HAP-1 (cell line): ENCODE data around the gene SMARCA4.

ENCODE experiments used
- DNase-seq, 2 experiments: peaks; one replicate each; pipeline ENCODE4 v3.0.0-alpha.2; 2016 to 2020; ENCODE audit warnings: low spot score in 2 of 2
- H3K27me3 ChIP-seq: fragments of 250-450 bp; sonication (Bioruptor Pico); 2 replicates; pipeline ENCODE4 v1.5.1; 2020; ENCODE audit warnings: low read depth, mild to moderate bottlenecking, moderate library complexity
- H3K36me3 ChIP-seq: fragments of 250-450 bp; sonication (Bioruptor Pico); replicated peaks from 2 replicates; pipeline ENCODE4 v1.5.1; 2020; ENCODE audit warnings: mild to moderate bottlenecking
- H3K4me1 ChIP-seq: fragments of 250-450 bp; sonication (Bioruptor Pico); 2 replicates; pipeline ENCODE4 v1.5.1; 2020; ENCODE audit warnings: mild to moderate bottlenecking
- H3K4me3 ChIP-seq: fragments of 250-450 bp; sonication (Bioruptor Pico); 2 replicates; pipeline ENCODE4 v1.5.1; 2020; ENCODE audit warnings: mild to moderate bottlenecking, moderate library complexity
- H3K9me3 ChIP-seq: fragments of 250-450 bp; sonication (Bioruptor Pico); 2 replicates; pipeline ENCODE4 v1.5.1; 2020; ENCODE audit warnings: mild to moderate bottlenecking, moderate library complexity
- in situ Hi-C: fragments of 300-500 bp; cut with MboI; formaldehyde crosslinking; loops from 3 replicates; pipeline ENCODE4 v1.14.3; 2020; ENCODE audit warnings: low sequenced_read_pairs, inconsistent platforms, mixed read lengths

SMARCA4 gene

GRCh38 chr19:11050323-11051114, 89.7 kb downstream of the SMARCA4 start:
- DNase-seq = no peak
- Histone ChIP-seq H3K9me3 (no peaks in the 10 kb centered on the region), H3K4me3 (no peak overlapping the region), H3K36me3 (peaks cover 29% of the 10 kb centered on the region), H3K27me3 (no peaks in the 10 kb centered on the region), H3K4me1 (no peaks in the 10 kb centered on the region)
- in situ Hi-C loops = no loop called here

GRCh38 chr19:11053817-11054195, 93.0 kb downstream of the SMARCA4 start:
- no peak for DNase-seq
- Histone ChIP-seq H3K36me3 (peaks cover 29% of the 10 kb centered on the region), H3K27me3 (no peaks in the 10 kb centered on the region), H3K9me3 (no peaks in the 10 kb centered on the region), H3K4me1 (no peaks in the 10 kb centered on the region), H3K4me3 (no peak overlapping the region)
- in situ Hi-C loops = no loop called here

GRCh38 chr19:11054200-11054599, 93.4 kb downstream of the SMARCA4 start:
- Histone ChIP-seq H3K36me3 (peaks cover 29% of the 10 kb centered on the region), H3K9me3 (no peaks in the 10 kb centered on the region), H3K4me3 (no peak overlapping the region), H3K27me3 (no peaks in the 10 kb centered on the region), H3K4me1 (no peaks in the 10 kb centered on the region)
- no peak for DNase-seq
- in situ Hi-C loops = no loop called here

GRCh38 chr19:11054628-11055027, 93.8 kb downstream of the SMARCA4 start:
- no peaks in the 10 kb centered on the region for H3K4me1 ChIP-seq
- H3K4me3 ChIP-seq = no peak overlapping the region
- DNase-seq = no peak
- H3K36me3 ChIP-seq = peaks cover 33% of the 10 kb centered on the region
- in situ Hi-C loops = no loop called here
- H3K9me3 ChIP-seq = no peaks in the 10 kb centered on the region
- H3K27me3 ChIP-seq = no peaks in the 10 kb centered on the region

GRCh38 chr19:11058246-11059030, 97.6 kb downstream of the SMARCA4 start:
- no peaks in the 10 kb centered on the region for H3K4me1 ChIP-seq
- DNase-seq = no peak
- peaks cover 56% of the 10 kb centered on the region for H3K36me3 ChIP-seq
- H3K27me3 ChIP-seq = no peaks in the 10 kb centered on the region
- in situ Hi-C loops = no loop called here
- H3K9me3 ChIP-seq = no peaks in the 10 kb centered on the region
- no peak overlapping the region for H3K4me3 ChIP-seq

GRCh38 chr19:11059511-11060358, 98.9 kb downstream of the SMARCA4 start:
- no peaks in the 10 kb centered on the region for H3K9me3 ChIP-seq
- H3K4me3 ChIP-seq = no peak overlapping the region
- H3K27me3 ChIP-seq = no peaks in the 10 kb centered on the region
- in situ Hi-C loops = no loop called here
- no peak for DNase-seq
- no peaks in the 10 kb centered on the region for H3K4me1 ChIP-seq
- peaks cover 52% of the 10 kb centered on the region for H3K36me3 ChIP-seq

- peaks cover 57% of the 10 kb centered on the region for H3K36me3 ChIP-seq
- in situ Hi-C loops = no loop called here
- no peak overlapping the region for H3K4me3 ChIP-seq
These were observed 101.1 kb downstream of the SMARCA4 start for GRCh38 chr19:11061952-11062351.

GRCh38 chr19:11063434-11063833, 102.6 kb downstream of the SMARCA4 start:
- no peak for DNase-seq
- Histone ChIP-seq H3K4me3 (no peak overlapping the region), H3K27me3 (no peaks in the 10 kb centered on the region), H3K36me3 (peaks cover 62% of the 10 kb centered on the region), H3K9me3 (no peaks in the 10 kb centered on the region), H3K4me1 (no peaks in the 10 kb centered on the region)
- in situ Hi-C loops = no loop called here

More at GRCh38 chr19:11061952-11062351, 101.1 kb downstream of the SMARCA4 start:
- no peak for DNase-seq
- no peaks in the 10 kb centered on the region for H3K9me3 ChIP-seq
- H3K4me1 ChIP-seq = no peaks in the 10 kb centered on the region
- no peaks in the 10 kb centered on the region for H3K27me3 ChIP-seq

GRCh38 chr19:11064831-11065303, 104.0 kb downstream of the SMARCA4 start:
- Histone ChIP-seq H3K9me3 (no peaks in the 10 kb centered on the region), H3K27me3 (no peaks in the 10 kb centered on the region), H3K4me3 (no peak overlapping the region), H3K36me3 (peaks cover 56% of the 10 kb centered on the region), H3K4me1 (no peaks in the 10 kb centered on the region)
- in situ Hi-C loops = no loop called here
- no peak for DNase-seq

GRCh38 chr19:11066326-11066725, 105.5 kb downstream of the SMARCA4 start:
- in situ Hi-C loops = no loop called here
- H3K27me3 ChIP-seq = no peaks in the 10 kb centered on the region
- no peaks in the 10 kb centered on the region for H3K4me1 ChIP-seq
- no peak for DNase-seq
- peaks cover 45% of the 10 kb centered on the region for H3K36me3 ChIP-seq
- H3K4me3 ChIP-seq = no peak overlapping the region
- H3K9me3 ChIP-seq = no peaks in the 10 kb centered on the region

GRCh38 chr19:11067356-11068113, 106.7 kb downstream of the SMARCA4 start:
- Histone ChIP-seq H3K4me1 (no peaks in the 10 kb centered on the region), H3K9me3 (no peaks in the 10 kb centered on the region), H3K27me3 (no peaks in the 10 kb centered on the region), H3K36me3 (peaks cover 33% of the 10 kb centered on the region), H3K4me3 (no peak overlapping the region)
- DNase-seq = no peak
- in situ Hi-C loops = no loop called here

GRCh38 chr19:11069561-11069960, 108.7 kb downstream of the SMARCA4 start:
- no peak for DNase-seq
- Histone ChIP-seq H3K27me3 (no peaks in the 10 kb centered on the region), H3K4me1 (no peaks in the 10 kb centered on the region), H3K9me3 (no peaks in the 10 kb centered on the region), H3K36me3 (peaks cover 19% of the 10 kb centered on the region), H3K4me3 (no peak overlapping the region)
- in situ Hi-C loops = no loop called here

- no peak overlapping the region for H3K4me3 ChIP-seq
- in situ Hi-C loops = no loop called here
- DNase-seq = no peak
- no peaks in the 10 kb centered on the region for H3K27me3 ChIP-seq
- peaks cover 15% of the 10 kb centered on the region for H3K36me3 ChIP-seq
- no peaks in the 10 kb centered on the region for H3K9me3 ChIP-seq
- H3K4me1 ChIP-seq = no peaks in the 10 kb centered on the region
These were observed 109.3 kb downstream of the SMARCA4 start for GRCh38 chr19:11070123-11070522.
